ENCODE results near the gene ACOT11.

- no peak for TF ChIP-seq CTCF (IDR thresholded peaks at IDR 0.05)
- no peak for TF ChIP-seq POLR2A (IDR thresholded peaks at IDR 0.05)
- TF ChIP-seq POLR2AphosphoS5 (IDR thresholded peaks at IDR 0.05): no peak
Observed at GRCh38 chr1:54519709-54520108, 28.3 kb upstream of the ACOT11 start.

Measured in breast epithelium (tissue), 3 donors.